ENCODE measurements around the gene TMEM61.

TMEM61 gene

DNA sequence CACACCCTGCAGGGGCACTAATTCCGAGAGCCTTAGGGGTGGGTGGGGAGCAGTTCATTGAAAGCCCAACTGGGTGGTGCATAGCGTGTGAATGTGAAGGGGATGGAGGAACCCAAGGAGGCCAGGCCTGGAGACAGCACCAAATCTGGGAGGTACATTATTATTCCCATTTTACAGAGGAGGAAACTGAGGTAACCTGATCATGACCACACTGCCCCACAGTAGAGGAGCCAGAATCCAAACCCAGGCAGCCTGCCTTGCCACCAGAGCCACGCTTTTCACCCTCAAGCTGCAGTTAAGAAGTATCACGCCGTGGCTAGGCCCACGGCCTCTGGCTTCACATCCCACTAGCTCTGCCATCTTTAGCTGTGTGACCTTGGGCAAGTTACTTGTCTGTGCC, 17.7 kb downstream of the TMEM61 start:
- H3K36me3 ChIP-seq (ENCODE audit: control insufficient read depth, insufficient read depth, low read length) = no peaks in the 10 kb centered on the region
- TF ChIP-seq, protein P1, sequence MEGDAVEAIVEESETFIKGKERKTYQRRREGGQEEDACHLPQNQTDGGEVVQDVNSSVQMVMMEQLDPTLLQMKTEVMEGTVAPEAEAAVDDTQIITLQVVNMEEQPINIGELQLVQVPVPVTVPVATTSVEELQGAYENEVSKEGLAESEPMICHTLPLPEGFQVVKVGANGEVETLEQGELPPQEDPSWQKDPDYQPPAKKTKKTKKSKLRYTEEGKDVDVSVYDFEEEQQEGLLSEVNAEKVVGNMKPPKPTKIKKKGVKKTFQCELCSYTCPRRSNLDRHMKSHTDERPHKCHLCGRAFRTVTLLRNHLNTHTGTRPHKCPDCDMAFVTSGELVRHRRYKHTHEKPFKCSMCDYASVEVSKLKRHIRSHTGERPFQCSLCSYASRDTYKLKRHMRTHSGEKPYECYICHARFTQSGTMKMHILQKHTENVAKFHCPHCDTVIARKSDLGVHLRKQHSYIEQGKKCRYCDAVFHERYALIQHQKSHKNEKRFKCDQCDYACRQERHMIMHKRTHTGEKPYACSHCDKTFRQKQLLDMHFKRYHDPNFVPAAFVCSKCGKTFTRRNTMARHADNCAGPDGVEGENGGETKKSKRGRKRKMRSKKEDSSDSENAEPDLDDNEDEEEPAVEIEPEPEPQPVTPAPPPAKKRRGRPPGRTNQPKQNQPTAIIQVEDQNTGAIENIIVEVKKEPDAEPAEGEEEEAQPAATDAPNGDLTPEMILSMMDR (IDR thresholded peaks at IDR 0.05; ENCODE audit: insufficient read depth, low read length, poor library complexity, severe bottlenecking) = no peak
- H3K4me3 ChIP-seq (replicated peaks; ENCODE audit: low read depth, low read length) = no peak overlapping the region
- H3K27me3 ChIP-seq (replicated peaks; ENCODE audit: control insufficient read depth, insufficient read depth, low read length) = no peaks in the 10 kb centered on the region; the same call in 1 of the 2 replicates
- no peak for DNase-seq (ENCODE audit: extremely low read depth, insufficient read length)

DNA sequence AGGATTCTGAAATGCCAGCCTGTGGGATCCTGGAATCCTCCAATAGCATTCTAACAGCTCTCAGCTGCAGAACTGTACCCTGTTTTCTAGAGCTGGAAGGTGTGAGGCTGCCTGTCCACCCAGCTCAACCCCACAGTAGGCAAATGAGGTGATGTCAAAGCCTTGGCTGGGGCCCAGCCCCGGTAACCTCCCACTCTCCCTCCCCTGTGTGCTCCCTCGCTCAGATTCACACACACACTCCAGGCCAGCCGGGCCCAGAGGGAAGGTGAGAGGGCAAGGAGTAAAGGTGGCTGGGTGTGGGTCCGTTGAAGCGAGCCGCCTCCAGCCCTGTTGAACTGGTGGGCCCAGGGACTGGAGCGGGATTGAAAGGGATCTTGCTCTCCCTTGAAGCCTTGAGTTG, 18.2 kb downstream of the TMEM61 start, which contains the start of gene BSND:
Gene BSND, plus strand, starts transcription at position 257 of the 400 bp plus-strand sequence. CDS start 254 bp downstream, outside the sequence.
- DNase-seq (ENCODE audit: extremely low read depth, insufficient read length) = no peak
- Histone ChIP-seq H3K27me3 (replicated peaks; ENCODE audit: control insufficient read depth, insufficient read depth, low read length) (no peaks in the 10 kb centered on the region; the same call in 1 of the 2 replicates), H3K4me3 (replicated peaks; ENCODE audit: low read depth, low read length) (no peak within 1 kb of the TSS), H3K36me3 (ENCODE audit: control insufficient read depth, insufficient read depth, low read length) (no peaks in the 10 kb centered on the region)
- TF ChIP-seq, protein P1 (IDR thresholded peaks at IDR 0.05; ENCODE audit: insufficient read depth, low read length, poor library complexity, severe bottlenecking) = no peak

DNA sequence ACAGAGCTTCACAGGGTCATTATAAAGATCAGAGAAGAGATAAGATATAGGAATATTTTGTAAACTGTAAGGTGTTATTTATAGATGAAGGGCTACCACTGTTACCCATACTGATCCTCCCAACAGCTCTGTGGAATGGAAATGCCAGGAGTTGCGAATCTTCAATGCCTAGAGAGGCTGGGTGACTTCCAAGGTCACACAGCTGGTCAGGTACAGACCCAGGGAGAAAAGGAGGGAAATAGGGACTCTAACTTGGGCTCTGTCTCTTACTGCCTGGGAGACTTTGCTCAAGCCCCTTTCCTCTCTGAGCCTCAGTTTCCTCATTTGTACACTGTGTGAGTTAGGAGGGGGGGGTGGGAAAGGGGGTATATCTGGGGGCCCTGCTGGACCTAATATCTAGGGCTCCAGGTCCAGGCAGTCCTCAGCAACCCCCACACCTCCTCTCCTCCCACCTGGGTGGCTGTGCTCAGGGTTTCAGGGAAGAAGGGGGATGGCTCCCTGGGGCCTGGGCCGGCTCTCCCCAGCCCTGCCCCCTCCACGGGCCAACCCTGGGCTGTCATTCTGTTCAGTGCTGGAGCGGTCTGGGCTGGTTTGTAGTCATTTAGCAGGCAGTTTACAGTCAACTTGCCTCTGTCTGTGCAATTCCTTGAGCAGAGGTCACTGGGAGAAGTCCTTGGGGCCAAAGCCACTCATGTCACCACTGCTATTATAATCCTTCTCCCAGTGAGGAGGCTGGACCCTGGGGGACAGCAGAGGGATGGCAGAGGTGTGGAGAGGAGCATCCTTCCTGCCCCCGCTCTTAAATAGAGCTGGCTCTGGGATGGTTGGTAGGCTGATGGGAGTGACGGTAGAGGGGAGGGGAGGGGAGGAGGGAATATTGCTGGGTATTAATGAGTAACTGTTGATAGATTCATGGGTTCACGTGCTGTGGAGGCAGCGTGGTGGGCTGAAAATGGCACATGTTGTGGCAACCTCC, 20.0 kb downstream of the TMEM61 start:
- no peaks in the 10 kb centered on the region; the same call in 1 of the 2 replicates for H3K27me3 ChIP-seq (replicated peaks; ENCODE audit: control insufficient read depth, insufficient read depth, low read length)
- no peaks in the 10 kb centered on the region for H3K36me3 ChIP-seq (ENCODE audit: control insufficient read depth, insufficient read depth, low read length)
- TF ChIP-seq, protein P1 (IDR thresholded peaks at IDR 0.05; ENCODE audit: insufficient read depth, low read length, poor library complexity, severe bottlenecking) = no peak
- DNase-seq (ENCODE audit: extremely low read depth, insufficient read length) = no peak
- no peak overlapping the region for H3K4me3 ChIP-seq (replicated peaks; ENCODE audit: low read depth, low read length)

DNA sequence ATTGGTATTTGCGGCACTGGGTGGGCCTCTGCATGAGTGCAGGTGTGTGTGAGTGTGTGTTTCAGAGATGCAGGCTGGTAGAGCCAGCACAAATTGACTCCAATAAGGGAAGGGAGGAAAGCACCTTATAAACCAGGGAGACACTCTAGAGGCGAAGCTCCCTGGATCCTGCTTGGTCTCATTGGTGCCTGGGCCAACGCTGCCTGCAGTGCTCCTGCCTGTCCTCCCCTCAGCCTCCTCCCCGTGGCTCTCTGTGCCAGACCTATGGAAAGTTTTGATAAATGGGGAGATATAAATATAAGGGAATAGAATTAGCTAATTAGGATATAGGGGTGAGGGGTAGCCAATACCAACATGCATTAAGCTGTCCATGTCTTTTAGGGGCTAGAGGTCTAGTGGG, 20.9 kb downstream of the TMEM61 start:
- TF ChIP-seq, protein P1 (IDR thresholded peaks at IDR 0.05; ENCODE audit: insufficient read depth, low read length, poor library complexity, severe bottlenecking) = no peak
- DNase-seq (ENCODE audit: extremely low read depth, insufficient read length) = no peak
- Histone ChIP-seq H3K36me3 (ENCODE audit: control insufficient read depth, insufficient read depth, low read length) (no peaks in the 10 kb centered on the region), H3K4me3 (replicated peaks; ENCODE audit: low read depth, low read length) (no peak overlapping the region), H3K27me3 (replicated peaks; ENCODE audit: control insufficient read depth, insufficient read depth, low read length) (no peaks in the 10 kb centered on the region; the same call in 1 of the 2 replicates)

DNA sequence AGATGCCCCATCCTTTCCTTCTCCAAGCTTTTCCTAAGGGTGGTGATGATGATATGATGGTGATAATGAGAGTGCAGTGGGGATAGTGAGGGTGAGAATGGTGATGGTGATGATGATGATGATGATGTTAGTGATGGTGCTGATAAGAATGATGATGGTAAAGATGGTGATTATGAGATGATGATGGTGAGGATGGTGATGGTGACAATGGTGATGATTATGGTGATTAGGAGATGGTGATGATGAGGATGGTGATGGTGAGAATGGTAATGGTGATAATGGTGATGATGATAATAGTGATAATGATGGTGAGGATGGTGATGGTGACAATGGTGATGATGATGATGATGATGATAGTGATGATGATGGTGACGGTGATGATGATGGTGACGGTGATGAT, 22.3 kb downstream of the TMEM61 start:
- no peaks in the 10 kb centered on the region for H3K36me3 ChIP-seq (ENCODE audit: control insufficient read depth, insufficient read depth, low read length)
- no peaks in the 10 kb centered on the region for H3K27me3 ChIP-seq (replicated peaks; ENCODE audit: control insufficient read depth, insufficient read depth, low read length)
- DNase-seq (ENCODE audit: extremely low read depth, insufficient read length) = no peak
- TF ChIP-seq, protein P1 (IDR thresholded peaks at IDR 0.05; ENCODE audit: insufficient read depth, low read length, poor library complexity, severe bottlenecking) = no peak
- no peak overlapping the region for H3K4me3 ChIP-seq (replicated peaks; ENCODE audit: low read depth, low read length)

Data from GM06990 (cell line).